K562 (cell line): Measurements from ENCODE around the gene CLIP4. TPM values are rescaled to one million over a fixed set of nuclear protein-coding genes. Genes with fewer than 3 reads are reported as not detected.

Experiments
- ATAC-seq: fragments of 200-7000 bp; cut with Tn5 transposase; 3 replicates; pipeline ENCODE4 v1.9.1; 2020; ENCODE audit warnings: moderate library complexity
- BruUV-seq: library from RNA; stranded (reverse); fragments of 400-500 nt; replicated peaks from 2 replicates; lab custom pipeline; 2021; lab: Mats Ljungman, UMichigan
- CTCF ChIA-PET: fragments of 300-600 bp; formaldehyde crosslinking; extraction: SDS; loops from one replicate; lab custom pipeline; 2021; ENCODE audit warnings: low intra/inter-chr PET ratio; lab: Yijun Ruan, JAX
- POLR2A ChIA-PET: fragments of 300-600, 350-650 bp; sonication (Branson Sonifier 250); formaldehyde crosslinking; extraction: SDS; loops from one replicate; lab custom pipeline; 2021; ENCODE audit warnings: antibody characterized with exemption, inconsistent platforms; lab: Yijun Ruan, JAX
- DNase-seq, 4 experiments: peaks; one replicate each; pipeline versions ENCODE4 v3.0.0 to v3.0.0-alpha.2; 2011 to 2018; ENCODE audit warnings: low spot score in 3 of 4, mixed read lengths in 3 of 4; ENCODE audit errors: extremely low read depth in 1 of 4
- FAIRE-seq: peaks from 2 replicates; lab custom pipeline; 2011; peaks lifted over from hg19 to GRCh38; lab: Jason Lieb, UNC
- H2AFZ ChIP-seq: 2 replicates; pipeline ENCODE4 v1.6.0; 2011; ENCODE audit warnings: low read depth, low read length, control low read depth, inconsistent platforms
- H3K27ac ChIP-seq: fragments of 200-600 bp; 3 replicates; pipeline ENCODE4 v1.8.0; 2011; ENCODE audit warnings: low read depth, mild to moderate bottlenecking, control low read depth, inconsistent platforms, low read length, moderate library complexity, mixed read lengths; ENCODE audit errors: extremely low read depth
- H3K27me3 ChIP-seq, 2 experiments: fragments of 300-600 bp in 1 of 2; 2 replicates in 1 of 2; 3 replicates in 1 of 2; pipeline versions ENCODE4 v1.6.0 to v1.8.0; 2011; ENCODE audit warnings: inconsistent platforms in 2 of 2, low read length in 2 of 2, mild to moderate bottlenecking in 1 of 2, mixed read lengths in 1 of 2, moderate library complexity in 1 of 2; ENCODE audit not compliant: control insufficient read depth in 2 of 2, insufficient read depth in 2 of 2
- H3K36me3 ChIP-seq: fragments of 300-600 bp; 3 replicates; pipeline ENCODE4 v1.8.0; 2011; ENCODE audit warnings: mild to moderate bottlenecking, low read length, inconsistent platforms; ENCODE audit not compliant: control insufficient read depth, insufficient read depth
- H3K4me1 ChIP-seq, 2 experiments: fragments of 200-600 bp in 1 of 2; replicated peaks in 1 of 2; 2 replicates in 1 of 2; 3 replicates in 1 of 2; pipeline versions ENCODE4 v1.5.1 to v1.8.0; 2011; ENCODE audit warnings: inconsistent platforms in 2 of 2, low read length in 2 of 2, mild to moderate bottlenecking in 1 of 2, mixed read lengths in 1 of 2, moderate library complexity in 1 of 2; ENCODE audit not compliant: control insufficient read depth in 2 of 2, insufficient read depth in 2 of 2
- H3K4me2 ChIP-seq: 2 replicates; pipeline ENCODE4 v1.6.1; 2011; ENCODE audit warnings: low read length, control low read depth, inconsistent platforms, mixed read lengths; ENCODE audit not compliant: insufficient read depth
- H3K4me3 ChIP-seq: fragments of 200-600 bp; sonication (generic), shearing (Covaris generic); 2 replicates; pipeline ENCODE4 v1.5.1; 2016; ENCODE audit warnings: control low read depth, inconsistent platforms
- H3K79me2 ChIP-seq: fragments of 200-600 bp; 3 replicates; pipeline ENCODE4 v1.8.0; 2011; ENCODE audit warnings: low read length, inconsistent platforms; ENCODE audit not compliant: control insufficient read depth, insufficient read depth
- H3K9ac ChIP-seq, 2 experiments: 2 replicates each; pipeline versions ENCODE4 v1.6.0 to v1.6.1; 2011; ENCODE audit warnings: low read depth in 2 of 2, low read length in 2 of 2, control low read depth in 1 of 2, inconsistent platforms in 1 of 2, mild to moderate bottlenecking in 1 of 2, mixed read lengths in 1 of 2; ENCODE audit not compliant: insufficient read depth in 1 of 2
- H3K9me1 ChIP-seq: one replicate; pipeline ENCODE4 v1.6.0; 2011; ENCODE audit warnings: inconsistent platforms, mild to moderate bottlenecking, low read length, moderate library complexity; ENCODE audit not compliant: control insufficient read depth, insufficient read depth
- H3K9me3 ChIP-seq: replicated peaks from 2 replicates; pipeline ENCODE4 v1.5.1; 2011; ENCODE audit warnings: low read depth, low read length, inconsistent platforms; ENCODE audit not compliant: control insufficient read depth, insufficient read depth
- H4K20me1 ChIP-seq: replicated peaks from 2 replicates; pipeline ENCODE4 v1.6.1; 2011; ENCODE audit warnings: low read length, inconsistent platforms, mixed read lengths; ENCODE audit not compliant: control insufficient read depth, insufficient read depth
- ARID4B ChIP-seq: sonication (generic); formaldehyde crosslinking; IDR thresholded peaks from 2 replicates; pipeline ENCODE4 v1.8.0; 2022; ENCODE audit warnings: mild to moderate bottlenecking, missing genetic modification reagents
- ATF6 ChIP-seq: sonication (generic); formaldehyde crosslinking; IDR thresholded peaks from 2 replicates; pipeline ENCODE4 v1.4.0; 2020; ENCODE audit warnings: mild to moderate bottlenecking, missing genetic modification reagents
- CREB1 ChIP-seq, 2 experiments: sonication (generic) in 1 of 2; formaldehyde crosslinking in 1 of 2; IDR thresholded peaks; 2 replicates each; pipeline versions ENCODE4 v1.6.1 to v1.8.0; 2012 to 2022; ENCODE audit warnings: inconsistent platforms in 1 of 2, mild to moderate bottlenecking in 1 of 2, missing genetic modification reagents in 1 of 2, moderate library complexity in 1 of 2
- HDAC1 ChIP-seq, 2 experiments: fragments of 450-650 bp; IDR thresholded peaks; 2 replicates each; pipeline ENCODE4 v1.6.1; 2016 to 2017; ENCODE audit warnings: inconsistent platforms in 1 of 2, mild to moderate bottlenecking in 1 of 2, moderate library complexity in 1 of 2
- HDAC6 ChIP-seq: IDR thresholded peaks from 2 replicates; pipeline ENCODE4 v1.6.1; 2012; ENCODE audit warnings: low read depth, mild to moderate bottlenecking, control low read depth, inconsistent platforms, low read length, moderate library complexity
- HNRNPLL ChIP-seq: fragments of 200-400 bp; formaldehyde crosslinking; IDR thresholded peaks from 2 replicates; pipeline ENCODE4 v1.6.1; 2017; ENCODE audit warnings: low read length, low read depth, mild to moderate bottlenecking; ENCODE audit not compliant: poor library complexity, severe bottlenecking
- SOX6 ChIP-seq: fragments of 450-650 bp; IDR thresholded peaks from 2 replicates; pipeline ENCODE4 v1.6.1; 2014; ENCODE audit warnings: mild to moderate bottlenecking
- SRSF3 ChIP-seq: fragments of 200-400 bp; formaldehyde crosslinking; IDR thresholded peaks from 2 replicates; pipeline ENCODE4 v1.6.1; 2016; ENCODE audit warnings: mild to moderate bottlenecking, low read length, moderate library complexity; ENCODE audit not compliant: insufficient read depth
- TEAD2 ChIP-seq: fragments of 450-650 bp; IDR thresholded peaks from 2 replicates; pipeline ENCODE4 v1.6.1; 2016; ENCODE audit warnings: missing genetic modification characterization, control low read depth, missing compliant biosample characterization
- ZFP1 ChIP-seq: fragments of 450-650 bp; formaldehyde crosslinking; IDR thresholded peaks from 2 replicates; pipeline ENCODE4 v1.4.0; 2020; ENCODE audit warnings: mild to moderate bottlenecking, mixed read lengths
- ZNF143 ChIP-seq: sonication (generic); formaldehyde crosslinking; IDR thresholded peaks from 2 replicates; pipeline ENCODE4 v1.9.0; 2022; ENCODE audit warnings: mild to moderate bottlenecking, missing genetic modification reagents
- ZNF217 ChIP-seq: sonication (generic); formaldehyde crosslinking; IDR thresholded peaks from 2 replicates; pipeline ENCODE4 v1.8.0; 2022; ENCODE audit warnings: mild to moderate bottlenecking, missing genetic modification reagents
- ZNF23 ChIP-seq: fragments of 250-450 bp; sonication (Bioruptor Pico); IDR thresholded peaks from 2 replicates; pipeline ENCODE4 v1.4.0; 2020; ENCODE audit warnings: mild to moderate bottlenecking
- ZNF239 ChIP-seq: fragments of 250-450 bp; sonication (Bioruptor Pico); IDR thresholded peaks from 2 replicates; pipeline ENCODE4 v1.4.0; 2020; ENCODE audit warnings: mild to moderate bottlenecking
- ZNF347 ChIP-seq: fragments of 450-650 bp; formaldehyde crosslinking; IDR thresholded peaks from 2 replicates; pipeline ENCODE4 v1.4.0; 2020; ENCODE audit warnings: low read depth, mild to moderate bottlenecking, moderate library complexity
- ZNF696 ChIP-seq: fragments of 250-450 bp; sonication (Bioruptor Pico); conservative IDR thresholded peaks from 2 replicates; pipeline ENCODE4 v1.4.0; 2020; ENCODE audit warnings: mild to moderate bottlenecking, moderate library complexity
- WGBS: fragments of 100-300 bp; shearing (Covaris generic); methylation state at CpG from one replicate; pipeline ENCODE4 v1.1.6; 2016; ENCODE audit warnings: low coverage, mixed read lengths; ENCODE audit not compliant: insufficient coverage; ENCODE audit errors: missing lambda C conversion rate; 5-methylcytosine and 5-hydroxymethylcytosine counted together
- in situ Hi-C: fragments of 300-500 bp; cut with MboI; formaldehyde crosslinking; loops from 4 replicates; pipeline ENCODE4 v1.15.0; 2018; ENCODE audit warnings: inconsistent platforms, mixed read lengths
- intact Hi-C: fragments of 100-400 bp; cut with micrococcal nuclease; formaldehyde crosslinking; loops from 2 replicates; pipeline ENCODE4 v1.14.2; 2022
- polyA plus RNA-seq, 8 experiments: library from polyadenylated mRNA; depleted of rRNA in 4 of 8; stranded (reverse) in 5 of 8; unstranded in 3 of 8; fragments of >200 nt; fragmentation: Nextera tagmentation in 2 of 8; fragmentation: Illumina TruSeq in 1 of 8; extraction: Ambion mirVana in 2 of 8; extraction: Trizol in 1 of 8; gene quantifications; 2 replicates each; pipeline versions ENCODE4 v1.2.1 to v1.2.3, GENCODE V29; 2011 to 2014; ENCODE audit warnings: inconsistent platforms in 1 of 8, missing spikeins in 1 of 8
- total RNA-seq, 7 experiments: library from RNA; depleted of rRNA in 6 of 7; stranded (reverse); fragments of >200 nt in 6 of 7; fragmentation: Illumina TruSeq in 2 of 7; extraction: Trizol in 2 of 7; gene quantifications; 2 replicates each; pipeline versions ENCODE4 v1.2.1 to v1.2.3, GENCODE V29; 2011 to 2021; ENCODE audit warnings: low replicate concordance in 1 of 7

The CLIP4 gene
- total and polyA plus RNA-seq, 9 of the 15 experiments (the other 6 are each of a cell fraction or from before 2014, with no cell fraction given), result 0.03 to 0.38 (median 0.13) TPM; not detected in 5

GRCh38 chr2:29218071-29218470 lies 102.9 kb downstream of the CLIP4 start:
- DNase-seq (no peak), ATAC-seq (no peak), FAIRE-seq (no peak)
- no TSS peak for BruUV-seq
- Histone ChIP-seq H3K9me3 (no peaks in the 10 kb centered on the region), H3K36me3 (no peaks in the 10 kb centered on the region), H3K4me1 (no peaks in the 10 kb centered on the region), H2AFZ (no peak overlapping the region), H4K20me1 (peaks cover 2% of the 10 kb centered on the region), H3K4me2 (no peak overlapping the region), H3K4me3 (no peak overlapping the region), H3K27ac (no peak overlapping the region), H3K9ac (no peak overlapping the region; a peak in 1 of 4 replicates), H3K9me1 (no peaks in the 10 kb centered on the region), H3K79me2 (no peaks in the 10 kb centered on the region), H3K27me3 (peaks cover 0 to 55% of the 10 kb centered on the region in 2 experiments; a peak in 2 of 5 replicates)
- intact Hi-C loops, result no loop called here
- in situ Hi-C loops, result no loop called here
- WGBS, result 2% methylated on average over 6 of the region's 6 CpGs
- TF ChIP-seq ZNF239 (CRISPR knock-in tag) (no peak), ZNF696 (CRISPR knock-in tag) (no peak), HDAC1 (IDR thresholded peaks at IDR 0.05) (no peak), HDAC6 (no peak), ZNF217 (CRISPR knock-in tag) (no peak), ZFP1 (CRISPR knock-in tag) (no peak), HNRNPLL (no peak), ZNF347 (CRISPR knock-in tag) (no peak), ZNF23 (CRISPR knock-in tag) (no peak), ARID4B (CRISPR knock-in tag) (no peak), ATF6 (CRISPR knock-in tag) (no peak), TEAD2 (tag) (no peak), ZNF143 (CRISPR knock-in tag) (no peak), SOX6 (no peak), CREB1 (IDR thresholded peaks at IDR 0.05) (no peak), CREB1 (CRISPR knock-in tag; IDR thresholded peaks at IDR 0.05) (no peak), SRSF3 (no peak)
- POLR2A ChIA-PET, result interaction anchor here (0.7 kb wide), 1 partner anchor 48 kb away, joined by 4 read pairs; no protein-coding TSS in a partner anchor
- CTCF ChIA-PET, result no interaction called here
